ENCODE results near the gene CD200. TPM values are rescaled to one million over a fixed set of nuclear protein-coding genes. Genes with fewer than 3 reads are reported as not detected.

The CD200 gene
- total RNA-seq, 4 donors from 2014 or later: 1.1 to 4.1 (median 3.6) TPM; not detected in 1

- Histone ChIP-seq H3K27me3 (peaks cover 4% of the 10 kb centered on the region), H3K9me3 (no peaks in the 10 kb centered on the region), H3K36me3 (no peaks in the 10 kb centered on the region), H3K4me1 (peaks cover 6 to 22% (median 16%) of the 10 kb centered on the region in 4 donors), H3K4me3 (peak overlapping the region; percentile 44 to 73 (median 66)), H3K27ac (peak overlapping the region; percentile 73 to 83 (median 76))
- intact Hi-C loops (cut with DNase I; ENCODE audit: low total_unique reads) (no loop called here), in situ Hi-C loops (cut with MboI; ENCODE audit: low pct_ligation_motif_present in 1 of 4, low pct_unique_long_range_greater_than_20kb in 1 of 4, low sequenced_read_pairs in 3 of 4) (no loop called here)
- no peak for TF ChIP-seq POLR2A (IDR thresholded peaks at IDR 0.05)
- no peak for TF ChIP-seq EP300 (IDR thresholded peaks at IDR 0.05; ENCODE audit: low read depth)
- no peak for TF ChIP-seq POLR2AphosphoS5 (IDR thresholded peaks at IDR 0.05)
- no peak for TF ChIP-seq CTCF (IDR thresholded peaks at IDR 0.05)
- no peak for DNase-seq
- WGBS, 2 donors (ENCODE audit: low coverage in 1 of 2): 5 to 6% methylated on average over 5 to 22 of the region's 23 CpGs
These were observed 693 bp downstream of the CD200 start for GRCh38 chr3:112333381-112334317.

DNA sequence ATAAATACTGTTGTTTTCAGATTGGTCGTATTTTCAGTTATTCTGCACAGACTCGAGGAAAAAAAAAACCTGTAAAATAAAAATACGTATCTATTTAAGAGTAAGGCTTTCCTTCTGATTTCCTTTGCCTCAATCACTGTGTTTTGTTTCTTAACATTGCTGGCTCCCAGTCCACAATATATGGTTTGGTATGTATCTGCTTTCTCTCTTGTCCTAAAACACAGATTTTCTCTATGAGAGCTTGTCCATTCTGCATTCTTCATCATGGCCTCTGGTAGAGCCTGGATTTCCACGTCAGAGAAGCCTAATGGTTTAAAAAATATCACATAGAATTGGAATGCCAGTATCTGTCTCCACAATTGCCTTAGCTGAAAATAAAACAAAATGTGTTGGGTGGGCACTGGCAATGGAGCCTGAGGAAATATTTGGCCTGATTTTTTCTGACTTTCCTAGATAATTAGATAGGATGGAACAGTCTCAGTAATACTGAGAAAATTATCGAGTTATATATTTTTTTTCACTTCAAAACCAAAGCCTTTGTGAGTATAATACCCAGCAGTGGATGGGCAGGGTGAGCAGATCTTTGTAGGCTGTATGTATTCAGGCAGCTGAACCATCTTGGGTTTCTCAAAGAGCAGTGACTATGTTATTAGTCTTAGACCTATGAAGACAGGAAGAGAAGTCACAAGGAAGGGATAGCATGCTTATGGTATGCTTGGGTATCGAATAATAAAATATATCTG is 1.9 kb downstream of the CD200 start:
- peaks cover 4% of the 10 kb centered on the region for H3K27me3 ChIP-seq
- WGBS, 2 donors (ENCODE audit: low coverage in 1 of 2): 37% methylated on average over 6 of the region's 6 CpGs
- H3K4me3 ChIP-seq: peak overlapping the region in 3 of 4 donors; percentile 59 to 73 (median 72)

DNA sequence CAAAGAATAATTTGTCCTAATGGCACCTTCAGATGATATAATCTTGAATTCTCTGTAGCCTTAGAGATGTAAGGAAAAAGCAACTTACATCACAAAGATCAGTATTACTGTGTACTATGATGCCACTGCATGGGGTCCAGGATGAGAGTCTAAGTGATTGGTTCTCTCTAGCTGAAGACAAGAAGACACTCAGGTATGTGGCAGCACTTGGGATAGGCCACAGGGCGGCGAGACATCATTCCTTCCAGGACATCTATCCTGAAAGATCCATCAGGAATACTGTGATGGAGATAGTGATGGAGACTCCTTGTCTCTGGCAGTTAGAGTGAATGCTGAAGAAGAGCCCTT is 2.5 kb downstream of the CD200 start:
- DNase-seq: no peak
- Histone ChIP-seq H3K27me3 (peaks cover 4% of the 10 kb centered on the region), H3K4me1 (peaks cover 6 to 22% (median 16%) of the 10 kb centered on the region in 4 donors), H3K36me3 (no peaks in the 10 kb centered on the region), H3K4me3 (no peak overlapping the region), H3K9me3 (no peaks in the 10 kb centered on the region), H3K27ac (peak overlapping the region; percentile 73 to 83 (median 76))
- TF ChIP-seq CTCF (IDR thresholded peaks at IDR 0.05) (no peak), POLR2AphosphoS5 (IDR thresholded peaks at IDR 0.05) (no peak), POLR2A (IDR thresholded peaks at IDR 0.05) (no peak), EP300 (IDR thresholded peaks at IDR 0.05; ENCODE audit: low read depth) (no peak)
- intact Hi-C loops (cut with DNase I; ENCODE audit: low total_unique reads): no loop called here
- WGBS, 2 donors (ENCODE audit: low coverage in 1 of 2): 92% methylated on average over 2 of the region's 2 CpGs; no CpG with 5 or more reads in 1 of the 2 donors
- in situ Hi-C loops (cut with MboI; ENCODE audit: low pct_ligation_motif_present in 1 of 4, low pct_unique_long_range_greater_than_20kb in 1 of 4, low sequenced_read_pairs in 3 of 4): no loop called here

More for the DNA sequence above, 1.9 kb downstream of the CD200 start:
- TF ChIP-seq CTCF (IDR thresholded peaks at IDR 0.05) (no peak), POLR2A (IDR thresholded peaks at IDR 0.05) (no peak), POLR2AphosphoS5 (IDR thresholded peaks at IDR 0.05) (peak in 1 of 3 donors; percentile 20)
- Histone ChIP-seq H3K9me3 (no peaks in the 10 kb centered on the region), H3K27ac (peak overlapping the region; percentile 73 to 83 (median 76)), H3K36me3 (no peaks in the 10 kb centered on the region), H3K4me1 (peaks cover 6 to 22% (median 16%) of the 10 kb centered on the region in 4 donors)
- in situ Hi-C loops (cut with MboI; ENCODE audit: low pct_ligation_motif_present in 1 of 4, low pct_unique_long_range_greater_than_20kb in 1 of 4, low sequenced_read_pairs in 3 of 4) (no loop called here), intact Hi-C loops (cut with DNase I; ENCODE audit: low total_unique reads) (no loop called here)
- DNase-seq: no peak

All from transverse colon (tissue), 4 donors.